Mesenteric fat pad (tissue), 1 donor: ENCODE measurements around the gene NFIB. TPM values are rescaled to one million over a fixed set of nuclear protein-coding genes. Genes with fewer than 3 reads are reported as not detected.

ENCODE experiments used
- DNase-seq: peaks from one replicate; pipeline ENCODE4 v3.0.0-alpha.2; 2020; ENCODE audit warnings: low spot score
- total RNA-seq: library from RNA; stranded (reverse); fragmentation: NEBNext Ultra II Directional; extraction: Animal tissue kit (Norgen Biotek cat#: 25700); gene quantifications from one replicate; pipeline ENCODE4 v1.2.1, GENCODE V29; 2021
- donor health status: DM: yes; HTN: yes; CAD: no.

Gene NFIB
- total RNA-seq, 1 donor from 2014 or later: 143 TPM

- DNase-seq: no peak
Observed at GRCh38 chr9:14307989-14308852, 5.7 kb downstream of the NFIB start.

DNA sequence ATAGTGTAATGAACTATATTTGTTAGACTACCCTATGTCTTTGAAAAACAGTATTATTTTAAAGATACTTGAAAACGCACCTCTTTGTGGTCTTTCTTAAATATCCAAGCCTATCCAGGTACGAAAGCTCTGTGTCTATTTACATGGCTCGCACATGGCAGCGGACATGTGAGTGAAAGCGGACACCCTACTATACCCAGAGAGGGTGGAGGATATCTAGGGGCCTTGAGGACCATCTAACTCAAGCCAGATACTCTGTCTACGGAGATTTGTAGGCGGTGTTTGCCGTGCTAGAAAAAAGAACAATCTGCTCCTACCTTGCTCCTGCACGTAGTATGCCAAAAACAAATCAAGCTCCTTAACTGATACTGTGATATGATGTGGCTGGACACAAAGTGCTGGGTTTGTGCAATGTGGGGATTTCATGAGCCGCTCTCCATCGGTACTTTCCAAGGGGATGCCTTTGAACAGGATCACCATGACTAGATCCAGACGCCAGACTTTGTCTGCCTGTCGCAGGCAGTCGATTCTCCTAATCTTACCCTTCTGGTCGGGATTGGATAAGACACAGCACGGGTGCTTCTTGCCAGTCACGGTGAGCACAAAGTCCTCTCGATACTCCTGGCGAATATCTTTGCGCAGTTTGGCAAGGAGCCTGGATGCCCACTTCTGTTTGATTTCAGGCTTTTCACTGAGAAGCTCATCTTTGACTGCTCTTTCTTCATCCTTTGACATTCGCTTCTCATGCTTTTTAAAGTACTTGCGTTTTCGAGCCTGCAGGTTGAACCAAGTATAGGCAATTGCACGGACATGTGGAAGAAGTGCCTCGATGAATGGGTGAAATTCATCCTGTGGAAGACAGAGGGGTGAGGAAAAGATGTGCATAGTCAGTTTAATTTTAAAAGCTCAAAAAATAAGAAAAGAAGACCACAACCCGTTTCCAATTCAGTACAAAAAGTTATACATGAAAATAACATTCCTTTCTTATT, 7.0 kb downstream of the NFIB start:
- no peak for DNase-seq

GRCh38 chr9:14306188-14306587, 7.8 kb downstream of the NFIB start:
- no peak for DNase-seq

GRCh38 chr9:14304259-14304658, 9.7 kb downstream of the NFIB start:
- no peak for DNase-seq

- no peak for DNase-seq
Observed at GRCh38 chr9:14303521-14303920, 10.4 kb downstream of the NFIB start.

- DNase-seq: no peak
Observed at GRCh38 chr9:14303100-14303499, 10.8 kb downstream of the NFIB start.

DNA sequence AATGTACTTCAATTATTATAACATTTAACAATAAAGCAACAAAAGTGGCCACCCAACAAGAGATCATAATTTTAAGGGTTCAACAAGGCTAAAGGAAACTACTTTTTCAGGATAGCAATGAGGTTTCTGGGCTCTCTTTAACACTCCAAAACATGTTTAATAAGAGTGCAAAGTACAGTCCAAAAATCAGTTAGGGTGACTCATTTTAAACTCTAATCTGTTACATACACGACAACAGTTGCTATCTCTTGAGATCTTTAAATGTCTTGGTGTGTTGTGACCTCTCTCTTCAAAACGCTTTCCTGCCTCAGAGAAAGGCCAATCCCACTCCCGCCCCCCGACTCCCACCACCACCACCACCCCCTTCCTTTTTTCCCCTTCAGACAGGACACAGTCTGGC, 11.5 kb downstream of the NFIB start:
- DNase-seq: no peak

- no peak for DNase-seq
Observed at GRCh38 chr9:14301583-14302021, 12.3 kb downstream of the NFIB start.

- no peak for DNase-seq
Observed at GRCh38 chr9:14301006-14301405, 12.9 kb downstream of the NFIB start.

DNA sequence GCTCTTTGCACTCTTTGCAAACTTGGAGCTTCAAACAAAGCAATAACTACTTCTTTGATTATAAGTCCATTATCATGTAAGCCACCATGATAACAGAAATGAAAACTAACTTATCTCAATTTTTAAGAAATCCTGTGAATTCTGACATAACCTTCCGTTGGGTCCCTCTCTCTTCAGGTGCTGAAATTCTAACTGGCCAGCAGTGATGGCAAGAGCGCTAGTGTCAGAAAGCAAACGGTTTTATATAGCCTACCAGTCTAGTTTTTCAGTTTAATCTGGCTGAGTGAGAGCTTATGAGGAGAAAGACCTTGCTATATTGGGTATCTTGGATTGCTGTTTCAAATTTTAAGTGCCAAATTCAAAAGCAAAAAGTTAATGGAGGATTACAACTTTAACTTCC, 13.4 kb downstream of the NFIB start:
- no peak for DNase-seq

DNA sequence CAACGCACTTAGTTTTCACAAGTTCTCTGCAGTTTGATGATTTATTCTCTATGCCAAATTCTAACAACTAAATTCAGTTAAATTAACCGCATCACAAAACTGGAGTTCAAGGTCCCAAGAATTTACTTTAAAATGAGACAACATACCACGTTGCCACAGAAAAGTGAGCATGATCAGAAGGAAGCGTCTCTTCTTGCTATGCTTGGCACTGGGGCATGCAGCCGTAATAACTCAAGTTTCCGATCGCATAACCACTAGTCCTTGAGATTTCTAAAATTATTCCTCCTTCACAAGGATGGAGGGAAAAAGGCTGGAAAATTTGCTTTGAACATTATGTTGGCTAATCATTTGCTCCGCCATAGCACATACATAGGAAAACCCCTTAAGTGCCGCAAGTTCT, 13.9 kb downstream of the NFIB start:
- no peak for DNase-seq

- no peak for DNase-seq
Observed at GRCh38 chr9:14298601-14299022, 15.3 kb downstream of the NFIB start.

GRCh38 chr9:14296495-14297113, 17.3 kb downstream of the NFIB start:
- DNase-seq: no peak

GRCh38 chr9:14294659-14295058, 19.3 kb downstream of the NFIB start:
- DNase-seq: no peak

- DNase-seq: no peak
Observed at GRCh38 chr9:14293801-14294200, 20.1 kb downstream of the NFIB start.

DNA sequence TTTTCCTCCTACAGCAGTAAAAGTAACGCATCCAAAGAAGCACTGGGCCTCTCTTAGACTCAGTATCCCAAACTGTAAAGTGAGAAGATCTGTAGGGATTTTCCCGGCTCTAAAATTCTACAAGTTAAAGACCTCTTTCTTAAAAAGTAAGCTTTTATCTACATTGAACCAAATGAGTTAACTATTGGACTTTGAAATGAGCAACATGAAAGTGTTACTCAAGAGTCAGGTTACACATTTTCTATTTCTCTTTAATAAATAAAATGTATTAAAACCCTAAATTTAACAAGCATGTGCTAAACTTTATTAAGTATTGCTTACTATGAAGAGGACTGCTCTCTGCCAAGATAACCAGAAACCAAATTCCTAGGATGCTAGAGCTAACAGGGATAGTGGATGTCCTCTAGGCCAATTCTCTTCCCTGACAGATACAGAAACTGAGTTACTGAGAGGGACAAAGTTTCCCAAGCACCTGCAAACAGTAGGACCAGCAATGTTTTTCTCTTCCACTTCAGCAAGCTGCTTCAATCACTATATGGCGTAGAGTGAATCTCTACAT, 21.7 kb downstream of the NFIB start:
- no peak for DNase-seq

- no peak for DNase-seq
Observed at GRCh38 chr9:14289916-14290315, 24.0 kb downstream of the NFIB start.

- DNase-seq: no peak
Observed at GRCh38 chr9:14288433-14288832, 25.5 kb downstream of the NFIB start.

- DNase-seq: no peak
Observed at GRCh38 chr9:14286121-14286520, 27.8 kb downstream of the NFIB start.

GRCh38 chr9:14283276-14283675, 30.7 kb downstream of the NFIB start:
- DNase-seq: no peak

DNA sequence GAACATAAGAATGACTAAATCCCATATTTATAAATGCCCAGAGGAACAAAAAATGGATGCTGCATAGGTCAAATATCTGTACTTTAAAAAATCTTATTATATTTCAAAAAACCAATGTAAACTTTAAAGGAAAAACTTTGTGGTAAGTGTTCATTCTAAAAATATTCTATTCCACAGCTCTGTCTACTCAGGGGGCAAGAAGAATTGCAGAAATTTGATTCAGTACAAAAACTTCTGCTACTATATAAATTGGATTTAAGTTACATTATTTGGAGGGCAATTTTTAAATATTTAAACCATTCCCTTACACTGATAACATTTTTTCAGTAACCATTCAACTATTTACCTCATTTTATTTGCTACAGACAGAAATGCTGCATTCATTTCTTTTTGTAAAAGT, 32.1 kb downstream of the NFIB start:
- DNase-seq: no peak
